Measurements from ENCODE around the gene CACNG3. TPM values are rescaled to one million over a fixed set of nuclear protein-coding genes. Genes with fewer than 3 reads are reported as not detected.
"Not testable (repeated sequence)": the region's sequence is repeated elsewhere in the genome, so short reads cannot be mapped to it uniquely, and the experiment has no call there.

Gene CACNG3
- total and polyA plus RNA-seq, 2 donors: not detected

DNA sequence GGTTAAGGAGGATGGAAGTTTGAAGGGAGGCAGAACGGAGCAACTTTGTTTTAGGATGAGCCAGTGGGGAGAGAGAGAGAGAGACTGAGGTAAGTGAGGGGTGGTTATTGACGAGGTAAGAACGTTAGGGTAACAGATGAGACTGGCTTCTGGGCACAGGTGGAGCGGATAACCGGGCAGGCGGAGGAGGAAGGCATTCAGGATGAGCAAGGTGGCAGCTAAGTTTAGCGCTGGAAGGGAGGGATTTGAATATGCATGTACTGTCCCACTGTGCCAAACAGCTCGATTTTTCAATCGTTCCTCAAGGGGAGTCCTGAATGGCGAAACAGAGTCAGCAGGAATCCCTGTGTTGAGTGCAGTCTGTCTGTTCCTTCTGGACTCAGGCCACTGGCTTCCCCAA lies 35.8 kb downstream of the CACNG3 start:
- no peaks in the 10 kb centered on the region for H3K4me1 ChIP-seq (ENCODE audit: insufficient read depth)
- H3K4me3 ChIP-seq (ENCODE audit: low read depth, low read length): no peak overlapping the region
- DNase-seq (ENCODE audit: extremely low spot score): no peak
- H3K27ac ChIP-seq (ENCODE audit: low read depth): no peak overlapping the region
- no peaks in the 10 kb centered on the region for H3K36me3 ChIP-seq (ENCODE audit: insufficient read depth)
- 49% methylated on average over 10 of the region's 10 CpGs for WGBS

DNA sequence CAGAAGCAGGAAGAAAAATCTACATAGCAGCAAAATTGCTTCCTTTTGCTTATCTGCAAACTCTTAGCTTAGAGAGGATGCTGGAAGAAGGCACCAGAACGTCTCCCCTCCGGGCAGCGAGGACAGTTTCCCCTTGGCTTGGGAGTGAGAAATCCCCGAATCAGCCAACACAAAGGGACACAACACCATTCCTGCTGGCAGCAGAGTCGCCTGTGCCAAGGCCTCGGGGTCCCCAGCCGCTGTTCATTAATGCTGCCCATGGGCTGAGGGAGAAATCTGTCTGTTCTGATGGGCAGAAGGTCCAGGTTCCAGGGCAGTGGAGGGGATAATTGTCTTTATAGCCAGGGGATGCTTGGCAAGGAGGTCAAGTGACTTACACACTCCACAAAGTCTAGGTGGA lies 38.0 kb downstream of the CACNG3 start:
- 81% methylated on average over 7 of the region's 7 CpGs for WGBS

DNA sequence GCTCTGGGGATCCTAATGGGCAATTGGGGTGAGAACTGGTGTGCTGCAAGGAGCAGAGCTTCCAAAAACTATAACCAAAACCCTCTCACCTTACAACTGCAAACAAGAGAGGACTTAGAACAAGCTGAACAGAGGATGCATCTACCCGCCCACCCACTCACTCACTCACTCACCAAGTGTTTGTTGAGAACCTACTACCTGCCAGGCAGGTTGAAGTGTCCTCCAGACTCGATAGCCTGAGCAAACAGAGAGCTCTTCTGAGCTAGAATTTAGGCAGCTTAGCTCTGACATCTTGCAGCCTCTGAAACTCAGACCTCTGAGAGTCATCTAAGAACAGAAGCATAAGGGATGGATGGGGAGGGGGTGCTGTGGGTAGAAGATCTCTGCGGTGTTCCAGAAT lies 41.2 kb downstream of the CACNG3 start:
- WGBS: 54% methylated on average over 3 of the region's 3 CpGs
- no peak overlapping the region for H3K27ac ChIP-seq (ENCODE audit: low read depth)
- no peak overlapping the region for H3K4me3 ChIP-seq (ENCODE audit: low read depth, low read length)
- no peaks in the 10 kb centered on the region for H3K4me1 ChIP-seq (ENCODE audit: insufficient read depth)
- DNase-seq (ENCODE audit: extremely low spot score): no peak
- H3K36me3 ChIP-seq (ENCODE audit: insufficient read depth): no peaks in the 10 kb centered on the region

More for the DNA sequence above, 38.0 kb downstream of the CACNG3 start:
- no peak overlapping the region for H3K4me3 ChIP-seq (ENCODE audit: low read depth, low read length)
- H3K4me1 ChIP-seq (ENCODE audit: insufficient read depth): no peaks in the 10 kb centered on the region
- no peaks in the 10 kb centered on the region for H3K36me3 ChIP-seq (ENCODE audit: insufficient read depth)
- no peak overlapping the region for H3K27ac ChIP-seq (ENCODE audit: low read depth)
- DNase-seq (ENCODE audit: extremely low spot score): no peak

DNA sequence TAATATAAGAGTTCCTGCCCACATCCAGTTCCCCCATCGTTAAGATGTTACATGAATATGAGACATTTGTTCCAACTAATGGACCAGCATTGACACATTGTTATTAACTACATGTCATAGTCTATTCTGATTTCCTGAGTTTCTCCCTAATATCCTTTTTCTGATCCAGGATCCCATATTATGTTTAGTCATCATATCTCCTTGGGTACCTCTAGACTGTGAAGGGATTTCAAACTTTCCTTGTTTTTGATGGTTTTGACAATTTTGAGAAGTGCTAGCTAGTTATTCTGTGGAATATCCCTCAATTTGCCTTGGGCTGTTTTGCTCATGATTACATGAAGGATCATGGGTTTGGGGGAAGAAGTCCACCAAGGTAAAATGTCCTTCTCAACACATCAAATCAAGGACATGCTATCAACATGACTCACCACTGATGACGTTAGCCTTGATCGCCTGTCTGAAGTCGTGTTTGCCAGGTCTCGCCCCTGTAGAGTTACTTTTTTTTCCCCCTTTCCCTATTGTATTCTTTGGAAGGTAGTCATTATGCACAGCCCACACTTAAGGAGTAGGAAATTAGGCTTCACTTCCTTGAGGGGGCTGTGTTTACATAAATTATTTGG lies 42.5 kb downstream of the CACNG3 start:
- Histone ChIP-seq H3K4me1 (ENCODE audit: insufficient read depth) (no peaks in the 10 kb centered on the region), H3K27ac (ENCODE audit: low read depth) (no peak overlapping the region), H3K36me3 (ENCODE audit: insufficient read depth) (no peaks in the 10 kb centered on the region), H3K4me3 (ENCODE audit: low read depth, low read length) (no peak overlapping the region)
- DNase-seq (ENCODE audit: extremely low spot score): no peak
- 85% methylated on average over 5 of the region's 5 CpGs for WGBS

DNA sequence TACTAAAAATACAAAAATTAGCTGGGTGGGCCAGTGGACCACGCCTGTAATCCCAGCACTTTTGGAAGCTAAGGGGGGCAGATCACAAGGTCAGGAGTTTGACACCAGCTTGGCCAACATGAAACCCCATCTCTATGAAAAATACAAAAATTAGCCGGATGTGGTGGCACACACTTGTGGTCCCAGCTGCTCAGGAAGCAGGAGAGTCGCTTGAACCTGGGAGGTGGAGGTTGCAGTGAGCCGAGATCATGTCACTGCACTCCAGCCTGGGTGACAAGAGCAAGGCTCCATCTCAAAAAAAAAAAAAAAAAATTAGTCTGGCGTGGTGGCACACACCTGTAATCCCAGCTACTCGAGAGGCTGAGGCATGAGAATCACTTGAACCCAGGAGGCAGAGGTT lies 44.6 kb downstream of the CACNG3 start:
- not testable (repeated sequence) for DNase-seq (ENCODE audit: extremely low spot score); H3K27ac ChIP-seq (ENCODE audit: low read depth); H3K4me1 ChIP-seq (ENCODE audit: insufficient read depth); H3K36me3 ChIP-seq (ENCODE audit: insufficient read depth); H3K4me3 ChIP-seq (ENCODE audit: low read depth, low read length)
- 85% methylated on average over 6 of the region's 6 CpGs for WGBS

DNA sequence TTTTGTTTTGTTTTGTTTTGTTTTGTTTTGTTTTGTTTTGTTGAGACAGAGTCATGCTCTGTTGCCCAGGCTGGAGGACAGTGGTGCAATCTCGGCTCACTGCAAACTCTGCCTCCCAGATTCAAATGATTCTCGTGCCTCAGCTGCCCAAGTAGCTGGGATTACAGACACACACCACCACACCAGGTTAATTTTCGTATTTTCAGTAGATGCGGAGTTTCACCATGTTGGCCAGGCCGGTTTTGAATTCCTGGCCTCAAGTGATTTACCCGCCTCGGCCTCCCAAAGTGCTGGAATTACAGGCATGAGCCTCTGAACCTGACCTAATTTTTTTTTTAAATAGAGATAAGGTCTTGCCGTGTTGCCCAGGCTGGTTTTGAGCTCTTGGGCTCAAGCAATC lies 46.5 kb downstream of the CACNG3 start:
- DNase-seq (ENCODE audit: extremely low spot score): no peak
- Histone ChIP-seq H3K36me3 (ENCODE audit: insufficient read depth) (no peaks in the 10 kb centered on the region), H3K27ac (ENCODE audit: low read depth) (no peak overlapping the region), H3K4me1 (ENCODE audit: insufficient read depth) (no peaks in the 10 kb centered on the region), H3K4me3 (ENCODE audit: low read depth, low read length) (no peak overlapping the region)
- 76% methylated on average over 8 of the region's 8 CpGs for WGBS

DNA sequence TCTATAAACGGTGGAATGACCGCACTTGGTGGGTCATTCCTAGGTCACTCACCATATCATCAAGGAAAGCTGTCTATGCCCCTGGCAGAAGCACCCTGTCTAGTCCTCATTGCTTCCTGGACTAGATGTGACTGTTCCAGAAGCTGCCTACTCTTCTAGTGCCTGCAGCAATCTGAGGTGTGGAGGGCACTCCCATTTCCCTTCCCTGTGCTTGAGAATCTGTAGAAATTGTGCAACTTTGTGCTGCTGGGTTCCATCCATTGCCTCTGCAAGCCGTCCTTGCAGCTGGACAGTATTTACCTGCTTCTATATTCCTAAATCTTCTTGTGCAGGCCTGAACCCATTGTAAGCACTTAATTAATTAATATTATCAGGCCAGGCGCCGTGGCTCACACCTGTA lies 52.1 kb downstream of the CACNG3 start:
- no peaks in the 10 kb centered on the region for H3K36me3 ChIP-seq (ENCODE audit: insufficient read depth)
- no peak overlapping the region for H3K4me3 ChIP-seq (ENCODE audit: low read depth, low read length)
- no peaks in the 10 kb centered on the region for H3K4me1 ChIP-seq (ENCODE audit: insufficient read depth)
- no peak for DNase-seq (ENCODE audit: extremely low spot score)
- H3K27ac ChIP-seq (ENCODE audit: low read depth): no peak overlapping the region
- 68% methylated on average over 5 of the region's 5 CpGs for WGBS

DNA sequence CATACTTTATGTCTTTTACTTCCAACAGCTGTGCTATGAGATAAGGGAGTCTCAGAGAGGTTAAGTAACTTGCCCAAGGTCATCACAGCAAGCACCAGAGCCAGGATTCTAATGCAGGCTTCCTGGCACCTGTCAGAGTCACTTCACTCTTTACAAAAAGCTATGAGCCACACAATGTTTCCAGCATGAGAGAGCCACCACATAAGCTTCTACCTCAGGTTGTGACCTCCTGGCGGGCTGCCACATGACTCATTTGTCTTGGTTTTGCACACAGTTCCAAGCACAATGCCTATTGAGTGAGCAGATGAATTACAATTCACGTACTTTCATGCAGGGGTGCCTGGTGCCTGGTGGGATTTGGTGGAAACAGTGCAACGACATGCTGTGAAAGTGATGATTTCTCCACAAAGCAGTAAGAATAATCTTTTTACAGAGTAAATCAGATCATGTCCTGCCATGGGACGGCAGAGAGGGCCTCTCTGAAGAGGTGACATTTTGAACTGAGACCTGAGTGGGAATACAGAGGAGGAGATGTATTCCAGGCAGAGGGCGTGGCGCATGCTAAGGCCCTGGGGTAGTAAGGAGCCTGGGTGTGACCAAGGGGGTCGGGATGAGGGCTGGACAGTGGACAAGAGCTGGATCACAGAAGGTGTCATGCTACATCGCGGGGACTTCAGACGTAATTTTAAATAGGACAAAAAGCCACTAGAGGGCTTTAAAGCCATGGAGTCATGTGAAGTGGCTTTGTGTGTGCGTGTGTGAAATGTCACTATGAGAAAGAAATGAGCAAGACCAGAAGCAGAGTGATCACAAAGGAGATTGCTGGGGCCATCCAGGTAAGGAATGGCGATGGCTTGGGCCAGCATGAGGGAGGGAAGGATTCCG lies 53.4 kb downstream of the CACNG3 start:
- DNase-seq (ENCODE audit: extremely low spot score): no peak
- Histone ChIP-seq H3K36me3 (ENCODE audit: insufficient read depth) (no peaks in the 10 kb centered on the region), H3K4me1 (ENCODE audit: insufficient read depth) (no peaks in the 10 kb centered on the region), H3K27ac (ENCODE audit: low read depth) (no peak overlapping the region), H3K4me3 (ENCODE audit: low read depth, low read length) (no peak overlapping the region)
- 75% methylated on average over 13 of the region's 13 CpGs for WGBS

DNA sequence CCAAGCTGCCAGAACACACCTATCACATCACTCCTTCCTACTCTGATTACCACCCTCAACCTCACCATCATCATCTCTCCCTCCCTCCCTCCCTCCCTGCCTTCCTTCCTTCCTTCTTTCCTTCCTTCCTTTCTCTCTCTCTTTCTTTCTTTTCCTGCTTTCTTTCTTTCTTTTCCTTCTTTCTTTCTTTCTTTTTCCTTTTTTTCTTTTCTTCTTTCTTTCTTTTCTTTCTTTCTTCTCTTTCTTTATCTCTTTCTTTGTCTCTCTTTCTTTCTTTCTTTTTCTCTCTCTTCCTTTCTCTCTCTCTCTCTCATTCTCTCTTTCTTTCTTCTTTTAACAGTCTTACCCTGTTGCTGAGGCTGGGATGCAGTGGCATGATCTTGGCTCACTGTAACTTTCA lies 59.2 kb downstream of the CACNG3 start:
- Histone ChIP-seq H3K27ac (ENCODE audit: low read depth) (no peak overlapping the region), H3K36me3 (ENCODE audit: insufficient read depth) (no peaks in the 10 kb centered on the region), H3K4me3 (ENCODE audit: low read depth, low read length) (no peak overlapping the region), H3K4me1 (ENCODE audit: insufficient read depth) (no peaks in the 10 kb centered on the region)
- DNase-seq (ENCODE audit: extremely low spot score): no peak

DNA sequence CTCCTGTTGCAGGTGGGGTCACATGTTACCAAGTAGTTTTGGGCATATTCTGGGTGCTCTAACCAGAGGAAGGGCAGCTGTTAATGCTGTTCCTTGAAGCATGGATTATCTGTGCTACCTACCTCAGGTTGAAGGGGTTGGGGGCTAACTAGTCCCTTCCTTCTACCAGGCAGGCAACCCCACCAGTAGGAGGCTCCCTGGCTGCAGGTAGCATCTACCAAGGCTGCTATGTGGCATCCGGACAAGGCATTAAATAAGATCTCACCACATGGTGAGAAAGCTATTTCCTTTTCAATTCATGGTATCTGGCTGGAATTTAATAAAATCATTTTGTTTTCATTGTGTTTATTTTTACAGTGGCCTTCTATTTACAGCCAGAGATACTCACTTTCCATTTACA lies 62.5 kb downstream of the CACNG3 start:
- H3K36me3 ChIP-seq (ENCODE audit: insufficient read depth): no peaks in the 10 kb centered on the region
- no peak for DNase-seq (ENCODE audit: extremely low spot score)
- 13% methylated on average over 1 of the region's 1 CpG for WGBS
- no peak overlapping the region for H3K4me3 ChIP-seq (ENCODE audit: low read depth, low read length)
- no peaks in the 10 kb centered on the region for H3K4me1 ChIP-seq (ENCODE audit: insufficient read depth)
- H3K27ac ChIP-seq (ENCODE audit: low read depth): no peak overlapping the region

DNA sequence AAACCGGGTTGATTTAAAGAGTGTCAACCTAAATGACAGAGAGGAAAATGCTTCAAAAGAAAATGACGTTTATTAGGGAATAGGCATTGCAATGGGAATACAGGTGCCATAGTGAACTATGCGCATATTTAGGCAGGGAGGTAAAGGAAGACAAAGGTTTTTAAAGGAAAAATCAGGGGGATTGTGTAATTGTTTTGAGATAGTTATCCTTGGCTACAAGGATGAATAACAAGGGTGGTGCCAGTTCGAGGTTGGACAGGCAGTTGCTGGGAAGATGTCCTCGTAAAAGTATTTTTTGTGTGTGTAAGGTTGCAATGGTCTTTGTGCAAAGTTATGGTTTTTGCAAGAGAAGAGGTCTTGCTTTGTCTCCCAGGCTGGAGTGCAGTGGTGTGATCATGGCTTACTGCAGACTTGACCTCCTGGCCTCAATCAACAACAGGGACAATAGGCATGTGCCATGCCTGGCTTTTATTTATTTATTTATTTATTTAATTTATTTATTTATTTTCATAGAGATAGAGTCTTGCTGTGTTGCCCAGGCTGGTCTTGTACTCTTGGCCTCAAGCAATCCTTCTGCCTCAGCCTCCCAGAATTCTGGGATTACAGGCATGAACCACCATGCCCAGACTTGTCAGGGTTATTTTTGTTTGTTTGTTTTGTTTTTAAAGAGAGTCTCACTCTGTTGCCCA lies 63.1 kb downstream of the CACNG3 start:
- Histone ChIP-seq H3K36me3 (ENCODE audit: insufficient read depth) (no peaks in the 10 kb centered on the region), H3K4me1 (ENCODE audit: insufficient read depth) (no peaks in the 10 kb centered on the region), H3K4me3 (ENCODE audit: low read depth, low read length) (no peak overlapping the region), H3K27ac (ENCODE audit: low read depth) (no peak overlapping the region)
- no peak for DNase-seq (ENCODE audit: extremely low spot score)
- WGBS: 62% methylated on average over 5 of the region's 5 CpGs

DNA sequence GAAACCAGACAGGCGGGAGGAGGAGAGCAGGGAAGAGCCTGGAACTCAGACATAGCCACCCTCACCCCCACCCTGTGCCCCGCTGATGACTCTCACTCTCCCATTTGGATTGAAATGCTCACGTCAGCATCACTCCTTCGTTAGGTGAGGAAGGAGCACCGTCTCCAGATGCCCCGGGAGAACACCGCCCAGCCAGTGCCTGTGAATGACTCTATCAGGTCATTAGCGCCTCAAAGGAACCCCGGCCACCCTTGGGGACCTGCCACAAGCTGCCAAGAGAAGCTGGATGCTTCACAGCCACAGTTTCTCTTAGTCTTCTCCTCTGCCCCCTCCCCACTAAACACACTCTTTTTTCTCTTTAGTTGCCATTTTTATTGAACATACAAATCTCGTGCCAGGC lies 66.0 kb downstream of the CACNG3 start:
- Histone ChIP-seq H3K4me3 (ENCODE audit: low read depth, low read length) (no peak overlapping the region), H3K4me1 (ENCODE audit: insufficient read depth) (no peaks in the 10 kb centered on the region), H3K36me3 (ENCODE audit: insufficient read depth) (no peaks in the 10 kb centered on the region), H3K27ac (ENCODE audit: low read depth) (no peak overlapping the region)
- 37% methylated on average over 10 of the region's 10 CpGs for WGBS
- no peak for DNase-seq (ENCODE audit: extremely low spot score)

DNA sequence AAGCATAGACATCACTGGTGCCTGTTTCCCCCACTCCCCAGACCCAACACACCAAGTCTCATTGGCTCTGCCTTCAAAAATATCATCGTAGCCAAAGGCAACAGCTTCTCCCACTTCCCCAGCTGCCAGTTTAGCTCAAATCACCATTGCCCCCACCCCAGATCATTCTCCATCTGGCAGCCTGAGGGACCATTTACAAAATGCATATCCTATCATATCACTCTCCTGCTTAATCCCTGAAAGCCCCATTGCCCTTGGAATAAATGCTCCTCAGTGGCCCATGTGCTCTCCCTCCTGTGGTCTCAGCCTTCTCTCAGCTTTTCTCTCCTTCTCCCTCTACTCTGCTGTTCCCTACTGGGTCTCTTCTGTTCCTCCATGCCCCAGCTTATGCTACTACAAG lies 68.3 kb downstream of the CACNG3 start:
- Histone ChIP-seq H3K36me3 (ENCODE audit: insufficient read depth) (no peaks in the 10 kb centered on the region), H3K4me1 (ENCODE audit: insufficient read depth) (no peaks in the 10 kb centered on the region), H3K27ac (ENCODE audit: low read depth) (no peak overlapping the region), H3K4me3 (ENCODE audit: low read depth, low read length) (no peak overlapping the region)
- WGBS: 64% methylated on average over 1 of the region's 1 CpG
- DNase-seq (ENCODE audit: extremely low spot score): no peak

All from urinary bladder (tissue), 4 donors.